ENCODE results near the gene SERPINE2.
A peak's percentile ranks its signal among the peaks of the same experiment; 100 is the strongest.
"Not testable (repeated sequence)": the region's sequence is repeated elsewhere in the genome, so short reads cannot be mapped to it uniquely, and the experiment has no call there.

SERPINE2 gene

DNA sequence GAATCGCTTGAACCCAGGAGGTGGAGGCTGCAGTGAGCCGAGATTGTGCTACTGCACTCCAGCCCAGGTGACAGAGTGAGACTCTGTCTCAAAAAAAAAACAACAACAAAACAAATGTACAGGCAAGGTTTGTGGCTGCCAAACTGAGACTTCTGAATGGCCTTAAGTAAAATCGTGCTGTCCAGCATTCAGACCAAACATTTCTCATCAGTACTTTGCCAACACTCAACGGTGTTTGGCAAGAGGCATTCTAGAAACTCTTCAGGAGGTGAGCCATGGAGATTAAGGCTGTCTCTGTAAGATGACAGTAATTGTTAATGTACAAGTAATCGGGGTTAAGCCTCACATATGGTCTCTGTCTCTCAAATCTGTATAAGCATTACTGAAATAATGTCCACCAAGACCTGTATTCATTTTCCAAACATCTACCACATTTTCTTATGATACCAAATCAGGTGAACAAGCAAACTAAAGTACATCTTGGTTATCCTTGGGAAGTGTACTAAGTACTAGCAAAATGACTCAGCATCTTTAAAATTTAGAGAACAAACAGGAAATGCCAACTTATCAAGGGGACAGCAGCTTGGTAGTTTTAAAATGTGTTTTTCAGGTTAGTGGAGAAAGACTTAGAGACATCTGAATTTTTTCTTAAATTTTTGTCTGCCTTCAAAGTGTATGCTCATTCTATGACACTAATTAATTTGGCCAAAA lies 29.3 kb downstream of the SERPINE2 start:
- no peak for DNase-seq

GRCh38 chr2:224008702-224009261 lies 30.3 kb downstream of the SERPINE2 start:
- no peak for DNase-seq

GRCh38 chr2:224004105-224004695 lies 34.9 kb downstream of the SERPINE2 start:
- DNase-seq = no peak

DNA sequence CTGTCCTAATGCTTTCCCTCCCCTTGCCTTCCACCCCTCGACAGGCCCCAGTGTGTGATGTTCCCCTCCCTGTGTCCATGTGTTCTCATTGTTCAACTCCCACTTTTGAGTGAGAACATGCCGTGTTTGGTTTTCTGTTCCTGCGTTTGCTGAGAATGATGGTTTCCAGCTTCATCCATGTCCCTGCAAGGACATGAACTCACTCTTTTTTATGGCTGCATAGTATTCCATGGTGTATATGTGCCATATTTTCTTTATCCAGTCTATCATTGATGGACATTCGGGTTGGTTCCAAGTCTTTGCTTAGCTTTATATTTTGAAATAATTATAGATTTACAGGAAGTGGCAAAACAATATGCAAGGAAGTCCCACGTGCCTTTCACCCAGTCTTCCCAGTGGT lies 38.4 kb downstream of the SERPINE2 start:
- DNase-seq = not testable (repeated sequence)

- no peak for DNase-seq
Observed at GRCh38 chr2:223999862-224000261, 39.2 kb downstream of the SERPINE2 start.

DNA sequence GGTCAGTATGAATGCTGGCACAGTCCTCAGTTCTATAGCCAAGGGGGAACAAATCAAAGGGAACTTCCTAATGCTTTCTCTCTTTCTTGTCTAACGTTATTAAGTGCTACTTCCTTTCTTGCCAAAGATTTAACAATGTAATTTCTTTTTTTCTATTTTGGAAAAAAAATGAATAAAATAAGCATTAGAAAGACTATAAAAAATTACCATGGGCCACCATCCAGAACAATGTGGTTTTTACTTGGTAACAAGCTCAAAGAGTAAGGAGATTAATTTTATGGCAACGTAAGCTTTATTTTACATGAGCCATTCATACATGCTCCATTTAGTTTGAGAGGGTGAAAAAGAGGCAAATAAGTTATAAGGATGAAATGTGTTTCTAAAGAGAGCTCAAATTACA lies 40.1 kb downstream of the SERPINE2 start:
- no peak for DNase-seq

DNA sequence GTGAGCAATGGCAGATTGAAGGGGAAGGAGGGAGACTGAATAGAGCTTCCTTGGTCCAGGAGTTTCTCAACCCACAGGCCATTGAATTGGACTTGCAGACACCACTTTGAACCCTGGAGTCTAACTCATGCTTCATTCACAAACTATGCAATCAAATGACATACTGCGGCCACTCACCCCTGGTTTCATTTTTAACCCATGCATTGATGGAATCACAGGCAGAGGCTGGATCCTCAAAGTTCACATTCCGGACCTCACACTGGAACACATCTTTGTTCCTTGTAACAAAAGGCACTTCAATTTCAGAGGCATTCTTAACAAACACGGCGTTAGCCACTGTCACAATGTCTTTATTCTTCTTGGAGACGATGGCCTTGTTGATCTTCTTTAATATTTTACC lies 41.1 kb downstream of the SERPINE2 start:
- DNase-seq = no peak

- no peak for DNase-seq
Observed at GRCh38 chr2:223996391-223996790, 42.7 kb downstream of the SERPINE2 start.

GRCh38 chr2:223995569-223995968 lies 43.5 kb downstream of the SERPINE2 start:
- DNase-seq = no peak

- no peak for DNase-seq
Observed at GRCh38 chr2:223994562-223995162, 44.4 kb downstream of the SERPINE2 start.

DNA sequence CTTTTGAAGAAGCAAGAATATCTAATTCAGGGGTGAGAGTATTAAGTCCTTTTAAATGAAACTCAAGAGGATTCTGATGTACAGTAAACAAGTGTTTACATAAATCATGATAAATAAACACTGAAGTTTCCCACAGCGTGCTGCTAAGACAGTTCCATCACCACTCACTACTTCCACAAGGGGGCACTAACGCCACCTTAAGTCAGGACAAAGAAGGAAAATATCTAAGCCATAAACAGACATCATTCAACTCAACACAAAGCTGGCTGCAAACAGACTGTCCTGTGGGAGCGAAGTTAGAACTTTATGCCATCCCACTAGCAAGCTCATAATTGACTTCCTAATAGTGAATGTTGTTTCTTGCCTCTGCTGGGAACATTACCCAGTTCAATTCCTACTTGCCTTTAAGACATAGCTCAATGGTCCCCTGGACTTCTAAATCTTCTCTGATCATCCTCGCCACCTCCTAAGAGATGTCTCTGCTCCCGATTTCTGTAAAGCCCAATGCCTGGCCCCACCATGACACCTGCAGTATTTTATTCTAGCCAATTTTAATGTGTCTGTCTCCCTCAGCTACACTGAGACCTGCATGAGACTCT lies 45.4 kb downstream of the SERPINE2 start:
- DNase-seq = peak; percentile 53

GRCh38 chr2:223991611-223992010 lies 47.5 kb downstream of the SERPINE2 start:
- no peak for DNase-seq

GRCh38 chr2:223989856-223990232 lies 49.2 kb downstream of the SERPINE2 start:
- no peak for DNase-seq

DNA sequence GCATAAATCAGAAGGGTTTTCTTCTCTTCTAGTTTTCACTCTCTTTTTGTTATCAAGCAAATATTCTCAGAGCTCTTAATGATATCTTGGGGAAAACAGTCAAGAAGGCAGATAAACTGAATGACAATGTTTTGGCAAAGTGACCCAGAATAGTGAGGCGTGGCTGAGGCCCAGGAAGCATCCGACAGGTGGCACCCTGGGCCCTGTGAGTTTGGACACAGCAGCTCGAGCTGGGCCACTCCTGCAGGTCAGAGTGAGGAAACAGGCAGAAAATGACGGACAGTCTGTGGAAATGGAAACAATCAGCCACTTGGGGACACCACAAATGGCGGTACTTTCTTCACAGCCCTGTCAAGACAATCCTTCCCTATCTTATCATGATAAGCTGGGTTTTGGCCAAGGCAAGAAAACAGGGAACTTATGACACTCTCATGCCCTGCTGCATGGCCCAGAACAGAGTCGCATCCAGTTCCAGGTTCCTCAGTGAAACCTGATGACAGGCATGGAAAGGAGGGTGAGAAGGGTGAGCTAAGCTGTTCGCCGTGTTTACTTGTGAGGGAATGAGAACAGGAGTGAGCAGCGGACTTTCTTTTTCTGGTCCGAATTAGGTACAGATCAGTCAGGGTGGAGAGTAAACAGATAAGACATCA lies 49.8 kb downstream of the SERPINE2 start:
- no peak for DNase-seq

GRCh38 chr2:223981241-223981640 lies 57.8 kb downstream of the SERPINE2 start:
- DNase-seq = no peak

DNA sequence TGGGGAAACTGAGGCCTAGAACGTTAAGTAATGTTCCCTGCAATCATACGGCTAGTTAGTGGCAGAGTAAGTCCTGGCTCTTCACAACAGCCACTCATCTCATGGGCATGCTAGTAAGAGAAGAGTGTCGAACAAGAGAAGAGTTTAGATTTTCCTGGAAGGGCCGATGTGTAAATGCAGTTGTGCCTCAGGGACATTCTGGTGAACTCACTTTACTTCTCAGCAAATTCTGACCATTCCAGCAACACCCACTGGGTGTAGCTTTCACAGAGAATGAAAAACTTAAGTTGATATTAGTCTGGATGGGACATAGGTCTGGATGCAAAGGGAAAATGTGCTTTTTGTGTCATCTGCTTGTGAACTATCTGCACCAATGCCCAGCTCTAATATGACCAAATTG lies 58.3 kb downstream of the SERPINE2 start:
- no peak for DNase-seq

DNA sequence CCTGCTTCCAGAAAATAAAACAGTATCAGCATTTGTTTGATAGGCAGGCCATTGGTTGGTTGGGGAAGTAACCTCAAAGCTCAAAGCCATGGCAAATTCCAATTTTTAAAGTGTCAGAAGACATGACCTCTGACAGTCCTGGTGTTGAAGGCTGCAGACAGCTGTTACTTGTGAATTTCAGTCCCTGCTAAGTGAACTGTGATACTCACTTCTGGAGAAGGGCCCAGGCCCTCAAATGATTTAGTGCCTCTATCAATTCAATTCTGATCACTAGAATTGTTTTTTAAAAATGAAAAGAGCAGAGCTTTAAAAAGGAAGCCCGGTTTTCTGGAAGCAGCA lies 58.7 kb downstream of the SERPINE2 start:
- no peak for DNase-seq

GRCh38 chr2:223979730-223980396 lies 59.2 kb downstream of the SERPINE2 start:
- no peak for DNase-seq

DNA sequence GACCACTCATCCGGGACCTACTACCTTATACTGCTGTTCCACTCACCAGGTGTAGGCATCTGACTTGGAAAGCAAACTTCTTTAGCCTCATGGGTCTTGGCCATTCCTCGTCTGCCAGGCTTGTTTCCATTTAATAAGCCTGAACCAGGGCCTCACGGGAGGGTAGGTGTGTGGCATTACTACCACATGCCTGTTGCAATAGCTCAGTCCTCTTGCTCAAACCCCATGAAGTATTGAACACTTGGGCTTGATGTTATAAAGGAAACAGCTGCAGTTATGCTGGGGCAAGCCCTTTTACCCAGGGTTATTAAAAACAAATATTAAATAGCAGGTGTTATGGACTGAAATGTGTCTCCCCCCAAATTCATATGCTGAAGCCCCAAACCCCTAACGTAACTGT lies 60.6 kb downstream of the SERPINE2 start:
- DNase-seq = no peak

DNA sequence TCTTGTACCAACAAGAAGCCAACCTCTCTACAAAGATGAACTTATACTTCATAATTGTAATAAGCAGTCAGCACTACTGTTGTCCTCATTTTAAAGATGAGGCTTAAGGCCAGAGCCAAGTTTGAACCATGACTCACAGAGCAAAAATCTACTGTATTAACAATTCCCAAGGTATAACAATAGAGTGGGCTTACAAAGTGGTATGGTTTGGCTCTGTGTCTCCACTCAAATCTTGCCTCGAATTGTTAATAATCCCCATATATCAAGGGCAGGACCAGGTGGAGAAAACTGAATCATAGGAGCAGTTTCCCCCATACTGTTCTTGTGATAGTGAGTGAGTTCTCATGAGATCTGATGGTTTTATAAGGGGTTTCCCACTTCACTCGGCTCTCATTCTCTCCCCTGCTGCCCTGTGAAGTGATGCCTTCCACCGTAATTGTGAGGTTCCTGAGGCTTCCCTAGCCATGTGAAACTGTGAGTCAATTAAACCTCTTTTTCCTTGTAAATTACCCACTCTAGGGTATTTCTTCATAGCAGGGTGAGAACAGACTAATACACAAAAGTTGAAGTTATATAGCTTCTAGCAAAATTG lies 62.4 kb downstream of the SERPINE2 start:
- DNase-seq = no peak

- no peak for DNase-seq
Observed at GRCh38 chr2:223973606-223974005, 65.5 kb downstream of the SERPINE2 start.

DNA sequence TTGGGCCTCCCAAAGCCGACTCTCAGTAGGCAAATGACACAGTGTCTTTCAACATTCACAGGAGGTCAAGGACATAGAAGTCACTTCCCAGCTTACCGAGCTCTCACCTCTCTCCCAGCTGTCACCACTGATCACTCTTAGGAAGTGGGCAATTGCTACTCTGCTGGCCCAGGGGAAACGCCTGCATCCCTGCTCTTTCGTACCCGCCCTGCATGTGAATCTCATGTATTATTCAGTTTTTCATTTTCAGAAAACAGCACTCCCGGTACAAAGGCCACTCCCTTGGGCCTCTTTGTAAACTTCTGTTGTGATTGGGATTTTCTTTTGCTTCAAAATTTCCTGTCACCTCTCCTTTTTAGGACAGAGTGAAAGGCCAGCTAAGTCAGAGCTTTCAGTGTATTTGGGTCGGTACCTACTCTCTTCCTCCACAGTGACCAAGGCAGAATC lies 66.4 kb downstream of the SERPINE2 start:
- no peak for DNase-seq

Data from activated CD4-positive, alpha-beta T cell treated with anti-CD3 and anti-CD28 coated beads, Interleukin-2, amount 50 U/mL, for 1 hour (primary cell).